Erythroblast (primary cell): Measurements from ENCODE around the gene PIK3C2A.
A peak's percentile ranks its signal among the peaks of the same experiment; 100 is the strongest.

Experiments used
- GATA1 ChIP-seq: IDR thresholded peaks from 2 replicates; pipeline ENCODE4 v1.6.1; 2011; ENCODE audit warnings: low read depth, mild to moderate bottlenecking, control low read depth, low read length, moderate library complexity
- POLR2A ChIP-seq: IDR thresholded peaks from 2 replicates; pipeline ENCODE4 v1.6.1; 2011; ENCODE audit warnings: mild to moderate bottlenecking, low read length

- TF ChIP-seq POLR2A (peak; percentile 56), GATA1 (no peak)
These were observed 642 bp upstream of the PIK3C2A start for GRCh38 chr11:17208257-17208999.
